Liver (tissue), 9 donors: ENCODE measurements around the gene PAPPA. TPM values are rescaled to one million over a fixed set of nuclear protein-coding genes. Genes with fewer than 3 reads are reported as not detected.

Source experiments
- DNase-seq: peaks from one replicate; pipeline ENCODE4 v3.0.0-alpha.2; 2017; ENCODE audit warnings: low spot score
- H3K27ac ChIP-seq, 2 donors: one replicate each; pipeline ENCODE4 v1.7.0; 2013; ENCODE audit warnings: inconsistent platforms in 2 of 2, low read length in 2 of 2, control low read depth in 1 of 2, low read depth in 1 of 2, mild to moderate bottlenecking in 1 of 2
- H3K27me3 ChIP-seq, 4 donors: one replicate each; pipeline versions ENCODE4 v1.6.1 to v1.7.0; 2013; ENCODE audit warnings: low read length in 3 of 4, inconsistent platforms in 1 of 4, mild to moderate bottlenecking in 1 of 4, moderate library complexity in 1 of 4; ENCODE audit not compliant: control insufficient read depth in 4 of 4, insufficient read depth in 4 of 4
- H3K36me3 ChIP-seq, 4 donors: one replicate each; pipeline versions ENCODE4 v1.6.1 to v1.7.0; 2013; ENCODE audit warnings: low read length in 3 of 4, mild to moderate bottlenecking in 3 of 4, low read depth in 1 of 4, moderate library complexity in 1 of 4; ENCODE audit not compliant: control insufficient read depth in 4 of 4, insufficient read depth in 3 of 4
- H3K4me1 ChIP-seq, 4 donors: one replicate each; pipeline versions ENCODE4 v1.6.1 to v1.7.0; 2013; ENCODE audit warnings: low read length in 3 of 4, mild to moderate bottlenecking in 3 of 4, moderate library complexity in 1 of 4; ENCODE audit not compliant: control insufficient read depth in 4 of 4, insufficient read depth in 4 of 4
- H3K4me3 ChIP-seq, 3 donors: one replicate each; pipeline versions ENCODE4 v1.6.1 to v1.7.0; 2013; ENCODE audit warnings: low read length in 3 of 3, control low read depth in 1 of 3, low read depth in 1 of 3, mild to moderate bottlenecking in 1 of 3
- H3K9ac ChIP-seq, 2 donors: one replicate each; pipeline ENCODE4 v1.7.0; 2013; ENCODE audit warnings: low read length in 2 of 2, mild to moderate bottlenecking in 2 of 2, moderate library complexity in 2 of 2, control low read depth in 1 of 2, low read depth in 1 of 2
- H3K9me3 ChIP-seq, 4 donors: one replicate each; pipeline versions ENCODE4 v1.6.1 to v1.7.0; 2013; ENCODE audit warnings: low read length in 3 of 4; ENCODE audit not compliant: control insufficient read depth in 4 of 4
- EGR1 ChIP-seq, 2 donors: IDR thresholded peaks; 2 replicates each; pipeline ENCODE4 v1.6.1; 2016 to 2018; ENCODE audit warnings: antibody characterized with exemption in 2 of 2, low read depth in 2 of 2
- FOXA1 ChIP-seq: IDR thresholded peaks from 2 replicates; pipeline ENCODE4 v1.6.1; 2016; ENCODE audit warnings: antibody characterized with exemption
- FOXA2 ChIP-seq: IDR thresholded peaks from 2 replicates; pipeline ENCODE4 v1.6.1; 2016; ENCODE audit warnings: antibody characterized with exemption
- GABPA ChIP-seq, 2 donors: IDR thresholded peaks in 1 of 2; conservative IDR thresholded peaks in 1 of 2; 2 replicates each; pipeline ENCODE4 v1.6.1; 2016; ENCODE audit warnings: antibody characterized with exemption in 2 of 2, mild to moderate bottlenecking in 1 of 2, moderate library complexity in 1 of 2
- HNF4A ChIP-seq, 2 donors: conservative IDR thresholded peaks; 2 replicates each; pipeline ENCODE4 v1.6.1; 2016; ENCODE audit warnings: antibody characterized with exemption in 2 of 2, mild to moderate bottlenecking in 2 of 2
- HNF4G ChIP-seq: IDR thresholded peaks from 2 replicates; pipeline ENCODE4 v1.6.1; 2016; ENCODE audit warnings: antibody characterized with exemption
- NR2F2 ChIP-seq: IDR thresholded peaks from 2 replicates; pipeline ENCODE4 v1.6.1; 2016; ENCODE audit warnings: antibody characterized with exemption
- RAD21 ChIP-seq, 2 donors: IDR thresholded peaks; 2 replicates each; pipeline ENCODE4 v1.6.1; 2016; ENCODE audit warnings: antibody characterized with exemption in 2 of 2, mild to moderate bottlenecking in 2 of 2
- RXRA ChIP-seq, 2 donors: IDR thresholded peaks; 2 replicates each; pipeline ENCODE4 v1.6.1; 2017 to 2018; ENCODE audit warnings: antibody characterized with exemption in 2 of 2, mild to moderate bottlenecking in 1 of 2
- SP1 ChIP-seq: IDR thresholded peaks from 2 replicates; pipeline ENCODE4 v1.6.1; 2018; ENCODE audit warnings: antibody characterized with exemption, mild to moderate bottlenecking
- TAF1 ChIP-seq: conservative IDR thresholded peaks from 2 replicates; pipeline ENCODE4 v1.6.1; 2016; ENCODE audit warnings: antibody characterized with exemption, mild to moderate bottlenecking
- YY1 ChIP-seq: IDR thresholded peaks from 2 replicates; pipeline ENCODE4 v1.6.1; 2016; ENCODE audit warnings: antibody characterized with exemption, mild to moderate bottlenecking
- WGBS: extraction: QIAGEN DNeasy Blood & Tissue Kit; methylation state at CpG from one replicate; pipeline ENCODE4 v1.1.7; 2013; 5-methylcytosine and 5-hydroxymethylcytosine counted together
- polyA plus RNA-seq, 2 donors: library from polyadenylated mRNA; stranded (reverse) in 1 of 2; unstranded in 1 of 2; fragments of 200-250 nt in 1 of 2; fragments of >200 nt in 1 of 2; fragmentation: Nextera tagmentation in 1 of 2; extraction: Ambion mirVana in 1 of 2; gene quantifications; one replicate each; pipeline versions ENCODE4 v1.2.1 to v1.2.3, GENCODE V29; 2013 to 2015
- total RNA-seq, 2 donors: library from RNA; depleted of rRNA; stranded (reverse); fragments of >200 nt; gene quantifications; one replicate each; pipeline ENCODE4 v1.2.3, GENCODE V29; 2014
- TF ChIP-seq, protein P1 (sequence below): IDR thresholded peaks from 2 replicates; pipeline ENCODE4 v1.6.1; 2016; ENCODE audit warnings: antibody characterized with exemption
- TF ChIP-seq, protein P2 (sequence below): IDR thresholded peaks from 2 replicates; pipeline ENCODE4 v1.6.1; 2016; ENCODE audit warnings: antibody characterized with exemption, mild to moderate bottlenecking
- TF ChIP-seq, protein P3 (sequence below): IDR thresholded peaks from 2 replicates; pipeline ENCODE4 v1.6.1; 2016; ENCODE audit warnings: antibody characterized with exemption
- TF ChIP-seq, protein P4 (sequence below): IDR thresholded peaks from 2 replicates; pipeline ENCODE4 v1.6.1; 2016; ENCODE audit warnings: antibody characterized with exemption
- TF ChIP-seq, protein P5 (sequence below): fragments of 150-350 bp; IDR thresholded peaks from 2 replicates; pipeline ENCODE4 v1.5.1; 2017; ENCODE audit warnings: improper control_type of control experiment, low read depth, low read length; ENCODE audit not compliant: missing input control
- donor health status: healthy.
- donor health status: healthy.
- donor health status: healthy.
- donor health status: healthy.
- donor health status: healthy.

The PAPPA gene
- total and polyA plus RNA-seq, 4 donors, result 0.03 to 0.33 (median 0.20) TPM

DNA sequence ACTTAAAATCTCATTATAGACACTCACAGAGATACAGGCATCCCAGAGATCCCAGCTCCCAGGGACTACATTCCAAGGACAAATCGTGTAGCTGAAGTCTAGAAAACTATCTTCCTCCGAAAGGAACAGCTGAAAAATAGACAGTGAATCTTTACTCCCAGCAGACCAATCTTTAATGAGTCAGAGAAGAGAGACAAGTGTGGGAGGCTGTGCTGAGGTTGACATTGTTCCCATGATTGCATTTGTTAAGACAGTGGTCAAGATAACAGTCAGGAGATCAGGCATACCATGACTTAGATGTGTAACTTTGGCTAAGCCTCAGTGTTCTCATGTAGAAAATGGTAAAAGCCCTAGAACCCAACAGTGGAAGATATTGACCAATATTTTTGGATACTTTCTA, 120.7 kb downstream of the PAPPA start:
- WGBS, result 74% methylated on average over 2 of the region's 2 CpGs
- Histone ChIP-seq H3K9me3 (no peaks in the 10 kb centered on the region), H3K36me3 (no peaks in the 10 kb centered on the region), H3K4me1 (peaks cover 0 to 1% (median 0%) of the 10 kb centered on the region in 4 donors), H3K4me3 (no peak overlapping the region), H3K27me3 (peaks cover 0 to 5% (median 0%) of the 10 kb centered on the region in 4 donors), H3K27ac (no peak overlapping the region), H3K9ac (no peak overlapping the region)
- no peak for DNase-seq
- TF ChIP-seq, protein P1, sequence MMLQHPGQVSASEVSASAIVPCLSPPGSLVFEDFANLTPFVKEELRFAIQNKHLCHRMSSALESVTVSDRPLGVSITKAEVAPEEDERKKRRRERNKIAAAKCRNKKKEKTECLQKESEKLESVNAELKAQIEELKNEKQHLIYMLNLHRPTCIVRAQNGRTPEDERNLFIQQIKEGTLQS, result no peak
- no peak for TF ChIP-seq SP1
- TF ChIP-seq, protein P2, sequence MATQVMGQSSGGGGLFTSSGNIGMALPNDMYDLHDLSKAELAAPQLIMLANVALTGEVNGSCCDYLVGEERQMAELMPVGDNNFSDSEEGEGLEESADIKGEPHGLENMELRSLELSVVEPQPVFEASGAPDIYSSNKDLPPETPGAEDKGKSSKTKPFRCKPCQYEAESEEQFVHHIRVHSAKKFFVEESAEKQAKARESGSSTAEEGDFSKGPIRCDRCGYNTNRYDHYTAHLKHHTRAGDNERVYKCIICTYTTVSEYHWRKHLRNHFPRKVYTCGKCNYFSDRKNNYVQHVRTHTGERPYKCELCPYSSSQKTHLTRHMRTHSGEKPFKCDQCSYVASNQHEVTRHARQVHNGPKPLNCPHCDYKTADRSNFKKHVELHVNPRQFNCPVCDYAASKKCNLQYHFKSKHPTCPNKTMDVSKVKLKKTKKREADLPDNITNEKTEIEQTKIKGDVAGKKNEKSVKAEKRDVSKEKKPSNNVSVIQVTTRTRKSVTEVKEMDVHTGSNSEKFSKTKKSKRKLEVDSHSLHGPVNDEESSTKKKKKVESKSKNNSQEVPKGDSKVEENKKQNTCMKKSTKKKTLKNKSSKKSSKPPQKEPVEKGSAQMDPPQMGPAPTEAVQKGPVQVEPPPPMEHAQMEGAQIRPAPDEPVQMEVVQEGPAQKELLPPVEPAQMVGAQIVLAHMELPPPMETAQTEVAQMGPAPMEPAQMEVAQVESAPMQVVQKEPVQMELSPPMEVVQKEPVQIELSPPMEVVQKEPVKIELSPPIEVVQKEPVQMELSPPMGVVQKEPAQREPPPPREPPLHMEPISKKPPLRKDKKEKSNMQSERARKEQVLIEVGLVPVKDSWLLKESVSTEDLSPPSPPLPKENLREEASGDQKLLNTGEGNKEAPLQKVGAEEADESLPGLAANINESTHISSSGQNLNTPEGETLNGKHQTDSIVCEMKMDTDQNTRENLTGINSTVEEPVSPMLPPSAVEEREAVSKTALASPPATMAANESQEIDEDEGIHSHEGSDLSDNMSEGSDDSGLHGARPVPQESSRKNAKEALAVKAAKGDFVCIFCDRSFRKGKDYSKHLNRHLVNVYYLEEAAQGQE, result no peak
- TF ChIP-seq TAF1, result no peak
- TF ChIP-seq RAD21 (IDR thresholded peaks at IDR 0.05), result no peak
- TF ChIP-seq, protein P3, sequence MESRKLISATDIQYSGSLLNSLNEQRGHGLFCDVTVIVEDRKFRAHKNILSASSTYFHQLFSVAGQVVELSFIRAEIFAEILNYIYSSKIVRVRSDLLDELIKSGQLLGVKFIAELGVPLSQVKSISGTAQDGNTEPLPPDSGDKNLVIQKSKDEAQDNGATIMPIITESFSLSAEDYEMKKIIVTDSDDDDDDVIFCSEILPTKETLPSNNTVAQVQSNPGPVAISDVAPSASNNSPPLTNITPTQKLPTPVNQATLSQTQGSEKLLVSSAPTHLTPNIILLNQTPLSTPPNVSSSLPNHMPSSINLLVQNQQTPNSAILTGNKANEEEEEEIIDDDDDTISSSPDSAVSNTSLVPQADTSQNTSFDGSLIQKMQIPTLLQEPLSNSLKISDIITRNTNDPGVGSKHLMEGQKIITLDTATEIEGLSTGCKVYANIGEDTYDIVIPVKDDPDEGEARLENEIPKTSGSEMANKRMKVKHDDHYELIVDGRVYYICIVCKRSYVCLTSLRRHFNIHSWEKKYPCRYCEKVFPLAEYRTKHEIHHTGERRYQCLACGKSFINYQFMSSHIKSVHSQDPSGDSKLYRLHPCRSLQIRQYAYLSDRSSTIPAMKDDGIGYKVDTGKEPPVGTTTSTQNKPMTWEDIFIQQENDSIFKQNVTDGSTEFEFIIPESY, result no peak
- TF ChIP-seq EGR1 (IDR thresholded peaks at IDR 0.05; ENCODE audit: low read depth in 2 of 2), result no peak
- no peak for TF ChIP-seq GABPA (IDR thresholded peaks at IDR 0.05 in 1 of 2, conservative IDR thresholded peaks at IDR 0.05 in 1 of 2)
- TF ChIP-seq FOXA1, result no peak
- no peak for TF ChIP-seq HNF4G
- TF ChIP-seq, protein P4, sequence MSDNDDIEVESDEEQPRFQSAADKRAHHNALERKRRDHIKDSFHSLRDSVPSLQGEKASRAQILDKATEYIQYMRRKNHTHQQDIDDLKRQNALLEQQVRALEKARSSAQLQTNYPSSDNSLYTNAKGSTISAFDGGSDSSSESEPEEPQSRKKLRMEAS, result no peak
- TF ChIP-seq, protein P5, sequence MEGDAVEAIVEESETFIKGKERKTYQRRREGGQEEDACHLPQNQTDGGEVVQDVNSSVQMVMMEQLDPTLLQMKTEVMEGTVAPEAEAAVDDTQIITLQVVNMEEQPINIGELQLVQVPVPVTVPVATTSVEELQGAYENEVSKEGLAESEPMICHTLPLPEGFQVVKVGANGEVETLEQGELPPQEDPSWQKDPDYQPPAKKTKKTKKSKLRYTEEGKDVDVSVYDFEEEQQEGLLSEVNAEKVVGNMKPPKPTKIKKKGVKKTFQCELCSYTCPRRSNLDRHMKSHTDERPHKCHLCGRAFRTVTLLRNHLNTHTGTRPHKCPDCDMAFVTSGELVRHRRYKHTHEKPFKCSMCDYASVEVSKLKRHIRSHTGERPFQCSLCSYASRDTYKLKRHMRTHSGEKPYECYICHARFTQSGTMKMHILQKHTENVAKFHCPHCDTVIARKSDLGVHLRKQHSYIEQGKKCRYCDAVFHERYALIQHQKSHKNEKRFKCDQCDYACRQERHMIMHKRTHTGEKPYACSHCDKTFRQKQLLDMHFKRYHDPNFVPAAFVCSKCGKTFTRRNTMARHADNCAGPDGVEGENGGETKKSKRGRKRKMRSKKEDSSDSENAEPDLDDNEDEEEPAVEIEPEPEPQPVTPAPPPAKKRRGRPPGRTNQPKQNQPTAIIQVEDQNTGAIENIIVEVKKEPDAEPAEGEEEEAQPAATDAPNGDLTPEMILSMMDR, result no peak
- TF ChIP-seq RXRA (IDR thresholded peaks at IDR 0.05), result no peak
- TF ChIP-seq NR2F2, result no peak
- no peak for TF ChIP-seq HNF4A (conservative IDR thresholded peaks at IDR 0.05)
- no peak for TF ChIP-seq YY1
- TF ChIP-seq FOXA2, result no peak
